Measurements from ENCODE around the gene TACC2. TPM values are rescaled to one million over a fixed set of nuclear protein-coding genes. Genes with fewer than 3 reads are reported as not detected.
"Not testable (repeated sequence)": the region's sequence is repeated elsewhere in the genome, so short reads cannot be mapped to it uniquely, and the experiment has no call there.

Gene TACC2
- total RNA-seq, 6 experiments from 2014 or later, result 16.2 to 21.1 (median 18.8) TPM

GRCh38 chr10:122199689-122200088 is 210.7 kb downstream of the TACC2 start:
- Histone ChIP-seq H3K9me3 (no peaks in the 10 kb centered on the region), H3K27me3 (no peaks in the 10 kb centered on the region), H3K4me1 (peaks cover 0 to 10% (median 0%) of the 10 kb centered on the region in 4 donors), H3K4me3 (no peak overlapping the region), H3K27ac (no peak overlapping the region), H3K36me3 (peaks cover 0 to 3% (median 0%) of the 10 kb centered on the region in 4 donors)
- ATAC-seq (peak in 1 of 4 donors; percentile 7), DNase-seq (no peak)
- intact Hi-C loops (cut with DNase I), result loop anchor here in 1 of 2 donors (10.0 kb wide), 1 partner anchor 55 kb away; no protein-coding TSS in a partner anchor
- TF ChIP-seq POLR2A (IDR thresholded peaks at IDR 0.05), result no peak
- TF ChIP-seq, protein P1, sequence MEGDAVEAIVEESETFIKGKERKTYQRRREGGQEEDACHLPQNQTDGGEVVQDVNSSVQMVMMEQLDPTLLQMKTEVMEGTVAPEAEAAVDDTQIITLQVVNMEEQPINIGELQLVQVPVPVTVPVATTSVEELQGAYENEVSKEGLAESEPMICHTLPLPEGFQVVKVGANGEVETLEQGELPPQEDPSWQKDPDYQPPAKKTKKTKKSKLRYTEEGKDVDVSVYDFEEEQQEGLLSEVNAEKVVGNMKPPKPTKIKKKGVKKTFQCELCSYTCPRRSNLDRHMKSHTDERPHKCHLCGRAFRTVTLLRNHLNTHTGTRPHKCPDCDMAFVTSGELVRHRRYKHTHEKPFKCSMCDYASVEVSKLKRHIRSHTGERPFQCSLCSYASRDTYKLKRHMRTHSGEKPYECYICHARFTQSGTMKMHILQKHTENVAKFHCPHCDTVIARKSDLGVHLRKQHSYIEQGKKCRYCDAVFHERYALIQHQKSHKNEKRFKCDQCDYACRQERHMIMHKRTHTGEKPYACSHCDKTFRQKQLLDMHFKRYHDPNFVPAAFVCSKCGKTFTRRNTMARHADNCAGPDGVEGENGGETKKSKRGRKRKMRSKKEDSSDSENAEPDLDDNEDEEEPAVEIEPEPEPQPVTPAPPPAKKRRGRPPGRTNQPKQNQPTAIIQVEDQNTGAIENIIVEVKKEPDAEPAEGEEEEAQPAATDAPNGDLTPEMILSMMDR (IDR thresholded peaks at IDR 0.05), result no peak
- 90% methylated on average over 2 of the region's 6 CpGs for WGBS (ENCODE audit: insufficient coverage, low coverage, low lambda C conversion rate, missing lambda C conversion rate)

DNA sequence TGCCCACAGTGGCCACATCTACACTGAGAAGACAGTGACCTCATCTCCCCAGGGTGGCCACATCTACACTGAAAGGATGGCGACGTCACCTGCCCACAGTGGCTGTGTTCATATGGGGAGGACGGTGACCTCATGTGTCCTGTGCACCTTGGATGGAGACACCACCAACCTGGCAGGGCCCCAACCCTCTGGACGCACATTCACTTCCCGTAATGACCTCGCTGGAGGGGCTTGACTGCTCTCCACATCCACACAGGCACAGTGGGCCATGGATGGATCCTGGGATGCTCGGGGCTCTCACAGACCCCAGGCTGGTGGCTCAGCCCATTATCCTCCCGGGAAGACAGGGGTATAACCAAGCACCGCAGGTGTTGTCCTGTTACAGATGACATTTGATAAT is 212.4 kb downstream of the TACC2 start:
- 80% methylated on average over 1 of the region's 9 CpGs for WGBS (ENCODE audit: insufficient coverage, low coverage, low lambda C conversion rate, missing lambda C conversion rate)
- intact Hi-C loops (cut with DNase I), result no loop called here

GRCh38 chr10:122203180-122203579 is 214.2 kb downstream of the TACC2 start:
- H3K9me3 ChIP-seq; H3K4me1 ChIP-seq; DNase-seq; H3K27me3 ChIP-seq; H3K27ac ChIP-seq; H3K4me3 ChIP-seq; intact Hi-C loops (cut with DNase I); ATAC-seq; H3K36me3 ChIP-seq: not testable (repeated sequence)
- WGBS (ENCODE audit: insufficient coverage, low coverage, low lambda C conversion rate, missing lambda C conversion rate), result 84% methylated on average over 9 of the region's 33 CpGs

More for the DNA sequence above, 212.4 kb downstream of the TACC2 start:
- DNase-seq (no peak), ATAC-seq (no peak)
- TF ChIP-seq POLR2A (IDR thresholded peaks at IDR 0.05), result no peak
- TF ChIP-seq, protein P1 (IDR thresholded peaks at IDR 0.05), result no peak
- Histone ChIP-seq H3K9me3 (no peaks in the 10 kb centered on the region), H3K4me1 (peaks cover 0 to 10% (median 0%) of the 10 kb centered on the region in 4 donors), H3K27me3 (no peaks in the 10 kb centered on the region), H3K4me3 (no peak overlapping the region), H3K36me3 (no peaks in the 10 kb centered on the region), H3K27ac (no peak overlapping the region)

GRCh38 chr10:122204691-122205489 is 215.9 kb downstream of the TACC2 start:
- TF ChIP-seq, protein P1 (IDR thresholded peaks at IDR 0.05), result no peak
- no peak for TF ChIP-seq POLR2A (IDR thresholded peaks at IDR 0.05)
- Histone ChIP-seq H3K36me3 (no peaks in the 10 kb centered on the region), H3K4me3 (no peak overlapping the region), H3K27me3 (no peaks in the 10 kb centered on the region), H3K9me3 (no peaks in the 10 kb centered on the region), H3K27ac (no peak overlapping the region), H3K4me1 (no peaks in the 10 kb centered on the region)
- ATAC-seq, result no peak
- intact Hi-C loops (cut with DNase I), result no loop called here
- no peak for DNase-seq
- WGBS (ENCODE audit: insufficient coverage, low coverage, low lambda C conversion rate, missing lambda C conversion rate), result 76% methylated on average over 11 of the region's 15 CpGs

GRCh38 chr10:122206471-122207065 is 217.6 kb downstream of the TACC2 start:
- Histone ChIP-seq H3K36me3 (peaks cover 0 to 10% (median 5%) of the 10 kb centered on the region in 4 donors), H3K4me3 (no peak overlapping the region), H3K27ac (no peak overlapping the region), H3K4me1 (no peaks in the 10 kb centered on the region), H3K9me3 (no peaks in the 10 kb centered on the region), H3K27me3 (no peaks in the 10 kb centered on the region)
- 87% methylated on average over 6 of the region's 6 CpGs for WGBS (ENCODE audit: insufficient coverage, low coverage, low lambda C conversion rate, missing lambda C conversion rate)
- no peak for ATAC-seq
- TF ChIP-seq, protein P1 (IDR thresholded peaks at IDR 0.05), result no peak
- no peak for TF ChIP-seq POLR2A (IDR thresholded peaks at IDR 0.05)
- DNase-seq, result peak in 1 of 3 donors; percentile 4
- intact Hi-C loops (cut with DNase I), result no loop called here
